Neuronal stem cell (in vitro differentiated cells): ENCODE results near the gene WWC2.

Source experiments
- DNase-seq: peaks from one replicate; pipeline ENCODE4 v3.0.0-alpha.2; 2013; ENCODE audit warnings: low spot score
- H2AFZ ChIP-seq: one replicate; pipeline ENCODE4 v1.6.1; 2013; ENCODE audit warnings: mild to moderate bottlenecking, low read length, inconsistent platforms
- H2AK5ac ChIP-seq: 2 replicates; pipeline ENCODE4 v1.6.1; 2013; ENCODE audit warnings: low read depth, mild to moderate bottlenecking, inconsistent platforms, low read length, moderate library complexity, mixed read lengths
- H2BK120ac ChIP-seq: 2 replicates; pipeline ENCODE4 v1.6.1; 2013; ENCODE audit warnings: low read depth, mild to moderate bottlenecking, inconsistent platforms, low read length, moderate library complexity, mixed read lengths
- H2BK12ac ChIP-seq: one replicate; pipeline ENCODE4 v1.6.1; 2013; ENCODE audit warnings: low read length, inconsistent platforms
- H2BK15ac ChIP-seq: 2 replicates; pipeline ENCODE4 v1.6.1; 2013; ENCODE audit warnings: mild to moderate bottlenecking, low read length, inconsistent platforms, mixed read lengths
- H2BK5ac ChIP-seq: one replicate; pipeline ENCODE4 v1.6.1; 2013; ENCODE audit warnings: inconsistent platforms, mild to moderate bottlenecking, low read length, moderate library complexity
- H3K14ac ChIP-seq: one replicate; pipeline ENCODE4 v1.6.1; 2013; ENCODE audit warnings: low read length, inconsistent platforms
- H3K18ac ChIP-seq: 2 replicates; pipeline ENCODE4 v1.6.1; 2013; ENCODE audit warnings: low read length, inconsistent platforms
- H3K23ac ChIP-seq: 2 replicates; pipeline ENCODE4 v1.6.1; 2013; ENCODE audit warnings: low read depth, mild to moderate bottlenecking, mixed read lengths, low read length, inconsistent platforms; ENCODE audit not compliant: poor library complexity
- H3K27ac ChIP-seq: replicated peaks from 3 replicates; pipeline ENCODE4 v1.5.1; 2013; ENCODE audit warnings: low read length, inconsistent platforms
- H3K27me3 ChIP-seq, 3 experiments: 2 replicates each; pipeline ENCODE4 v1.6.1; 2013; ENCODE audit warnings: low read length in 3 of 3, mild to moderate bottlenecking in 2 of 3, inconsistent platforms in 1 of 3, low read depth in 1 of 3, mixed read lengths in 1 of 3, moderate library complexity in 1 of 3; ENCODE audit not compliant: control insufficient read depth in 3 of 3, insufficient read depth in 3 of 3
- H3K36me3 ChIP-seq, 2 donors: replicated peaks in 1 of 2; 2 replicates each; pipeline ENCODE4 v1.6.1; 2013; ENCODE audit warnings: low read length in 2 of 2; ENCODE audit not compliant: control insufficient read depth in 2 of 2, insufficient read depth in 2 of 2
- H3K4ac ChIP-seq: 2 replicates; pipeline ENCODE4 v1.6.1; 2013; ENCODE audit warnings: inconsistent platforms, mild to moderate bottlenecking, low read length, moderate library complexity
- H3K4me1 ChIP-seq, 2 donors: 1 replicate in 1 of 2; 2 replicates in 1 of 2; pipeline ENCODE4 v1.6.1; 2013; ENCODE audit warnings: low read length in 2 of 2, low read depth in 1 of 2; ENCODE audit not compliant: control insufficient read depth in 2 of 2, insufficient read depth in 1 of 2
- H3K4me2 ChIP-seq: one replicate; pipeline ENCODE4 v1.6.1; 2013; ENCODE audit warnings: mild to moderate bottlenecking, low read length, inconsistent platforms; ENCODE audit not compliant: insufficient read depth, poor library complexity, severe bottlenecking
- H3K4me3 ChIP-seq, 2 donors: 2 replicates each; pipeline ENCODE4 v1.5.1; 2013; ENCODE audit warnings: low read length in 2 of 2, mild to moderate bottlenecking in 2 of 2, inconsistent platforms in 1 of 2, moderate library complexity in 1 of 2
- H3K79me1 ChIP-seq: one replicate; pipeline ENCODE4 v1.6.1; 2013; ENCODE audit warnings: low read depth, mild to moderate bottlenecking, inconsistent platforms, low read length, moderate library complexity
- H3K9ac ChIP-seq: one replicate; pipeline ENCODE4 v1.6.1; 2013; ENCODE audit warnings: mild to moderate bottlenecking, low read depth, low read length, inconsistent platforms; ENCODE audit not compliant: poor library complexity
- H3K9me3 ChIP-seq, 2 donors: replicated peaks in 1 of 2; 2 replicates each; pipeline versions ENCODE3 to v1.6.1; 2013; ENCODE audit warnings: low read length in 2 of 2, mild to moderate bottlenecking in 2 of 2, inconsistent platforms in 1 of 2, low read depth in 1 of 2, mixed read lengths in 1 of 2, moderate library complexity in 1 of 2; ENCODE audit not compliant: control insufficient read depth in 2 of 2, insufficient read depth in 1 of 2
- H4K8ac ChIP-seq: one replicate; pipeline ENCODE4 v1.6.1; 2013; ENCODE audit warnings: low read depth, mild to moderate bottlenecking, inconsistent platforms, low read length, moderate library complexity
- H4K91ac ChIP-seq: one replicate; pipeline ENCODE4 v1.6.1; 2013; ENCODE audit warnings: low read length, low read depth, mild to moderate bottlenecking, inconsistent platforms; ENCODE audit not compliant: poor library complexity
- WGBS, 2 donors: extraction: QIAGEN DNeasy Blood & Tissue Kit; methylation state at CpG; one replicate each; pipeline ENCODE4 v1.1.7; 2013; ENCODE audit warnings: missing lambda C conversion rate in 2 of 2, mixed read lengths in 1 of 2; ENCODE audit not compliant: insufficient read length in 2 of 2, insufficient replicate concordance in 1 of 2; ENCODE audit errors: extremely low coverage in 2 of 2; 5-methylcytosine and 5-hydroxymethylcytosine counted together

Gene WWC2

GRCh38 chr4:183165376-183165775, 66.3 kb downstream of the WWC2 start:
- no peaks in the 10 kb centered on the region for H3K36me3 ChIP-seq
- WGBS, 2 donors, result no CpG with 5 or more reads among the region's 1 CpG

GRCh38 chr4:183170894-183171293, 71.8 kb downstream of the WWC2 start:
- Histone ChIP-seq H2BK15ac (no peak overlapping the region), H2AFZ (no peak overlapping the region), H3K27ac (no peak overlapping the region), H4K8ac (no peak overlapping the region), H3K36me3 (no peaks in the 10 kb centered on the region), H4K91ac (no peak overlapping the region), H3K4me2 (no peak overlapping the region), H3K9ac (no peak overlapping the region), H2AK5ac (no peak overlapping the region), H3K27me3 (no peaks in the 10 kb centered on the region), H3K23ac (no peak overlapping the region), H2BK5ac (no peak overlapping the region), H3K14ac (no peak overlapping the region), H3K4me3 (no peak overlapping the region), H3K9me3 (no peaks in the 10 kb centered on the region), H3K4me1 (peaks cover 2 to 11% of the 10 kb centered on the region in 2 donors), H3K79me1 (no peaks in the 10 kb centered on the region), H3K4ac (no peak overlapping the region), H2BK12ac (no peak overlapping the region), H3K18ac (no peak overlapping the region), H2BK120ac (no peak overlapping the region)
- no peak for DNase-seq

More at GRCh38 chr4:183165376-183165775, 66.3 kb downstream of the WWC2 start:
- Histone ChIP-seq H2BK5ac (no peak overlapping the region), H3K4me3 (no peak overlapping the region), H3K14ac (no peak overlapping the region), H2BK15ac (no peak overlapping the region), H2BK120ac (no peak overlapping the region), H3K4me1 (peaks cover 4 to 6% of the 10 kb centered on the region in 2 donors), H3K4me2 (no peak overlapping the region), H3K27me3 (no peaks in the 10 kb centered on the region), H4K8ac (no peak overlapping the region), H3K79me1 (no peaks in the 10 kb centered on the region), H3K27ac (no peak overlapping the region), H4K91ac (no peak overlapping the region), H3K9me3 (no peaks in the 10 kb centered on the region), H3K18ac (no peak overlapping the region), H3K9ac (no peak overlapping the region), H3K4ac (no peak overlapping the region), H3K23ac (no peak overlapping the region), H2AFZ (no peak overlapping the region), H2BK12ac (no peak overlapping the region), H2AK5ac (no peak overlapping the region)
- no peak for DNase-seq

DNA sequence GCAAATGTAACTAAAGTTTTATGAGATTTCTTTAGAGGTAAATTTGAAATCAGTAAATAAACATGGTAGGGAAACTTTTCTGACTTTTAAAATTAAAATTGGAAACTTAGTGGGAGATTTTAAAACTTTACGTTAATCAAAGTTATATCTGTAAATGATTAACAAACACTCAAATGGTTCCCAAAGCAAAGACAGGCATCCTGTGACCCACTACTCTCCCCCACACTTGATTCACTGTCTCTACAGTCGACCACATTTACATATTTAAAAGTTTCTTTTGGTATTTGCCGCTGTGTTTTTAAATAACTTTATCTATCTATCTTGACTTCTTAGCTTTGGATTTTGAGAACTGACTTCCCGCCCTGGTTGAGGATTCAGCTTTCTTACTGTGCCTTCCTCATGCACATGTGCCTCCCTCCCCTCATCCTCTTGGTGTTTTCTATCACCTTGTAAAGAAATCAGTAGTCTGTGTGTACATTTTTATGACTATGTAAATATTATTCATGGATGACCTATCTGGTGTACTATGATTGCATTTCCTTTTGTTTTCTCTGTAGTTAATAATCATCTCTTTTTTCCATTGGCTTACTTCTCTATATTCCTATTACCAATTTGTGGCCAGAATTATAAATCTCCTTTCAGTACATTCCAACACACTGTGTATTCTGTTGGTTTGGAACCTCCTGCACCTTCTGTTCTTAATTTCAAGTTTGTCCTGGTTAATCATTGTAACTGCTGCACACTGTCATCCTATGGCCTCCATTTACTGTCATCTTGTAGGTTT, 72.6 kb downstream of the WWC2 start:
- H3K4me2 ChIP-seq, result no peak overlapping the region
- H3K23ac ChIP-seq, result no peak overlapping the region
- no peak overlapping the region for H3K27ac ChIP-seq
- no peak overlapping the region for H3K4me3 ChIP-seq
- H3K4me1 ChIP-seq, result peaks cover 2 to 11% of the 10 kb centered on the region in 2 donors
- WGBS, 2 donors, result no CpG with 5 or more reads among the region's 4 CpGs
- no peak overlapping the region for H2AK5ac ChIP-seq
- no peaks in the 10 kb centered on the region for H3K9me3 ChIP-seq
- DNase-seq, result no peak
- H2BK5ac ChIP-seq, result no peak overlapping the region
- H4K8ac ChIP-seq, result no peak overlapping the region
- H3K79me1 ChIP-seq, result no peaks in the 10 kb centered on the region
- H3K4ac ChIP-seq, result no peak overlapping the region
- H2BK120ac ChIP-seq, result no peak overlapping the region
- no peak overlapping the region for H4K91ac ChIP-seq
- H2BK12ac ChIP-seq, result no peak overlapping the region
- no peak overlapping the region for H2BK15ac ChIP-seq
- no peak overlapping the region for H3K14ac ChIP-seq
- no peak overlapping the region for H3K18ac ChIP-seq
- no peaks in the 10 kb centered on the region for H3K36me3 ChIP-seq
- no peak overlapping the region for H3K9ac ChIP-seq
- H2AFZ ChIP-seq, result no peak overlapping the region
- H3K27me3 ChIP-seq, result no peaks in the 10 kb centered on the region

GRCh38 chr4:183172881-183173280, 73.8 kb downstream of the WWC2 start:
- no CpG with 5 or more reads among the region's 1 CpG for WGBS, 2 donors

More at GRCh38 chr4:183172881-183173280, 73.8 kb downstream of the WWC2 start:
- H3K9me3 ChIP-seq, result no peaks in the 10 kb centered on the region
- H3K36me3 ChIP-seq, result no peaks in the 10 kb centered on the region
- no peak overlapping the region for H2BK120ac ChIP-seq
- no peak overlapping the region for H3K14ac ChIP-seq
- H2BK5ac ChIP-seq, result no peak overlapping the region
- DNase-seq, result no peak
- H2AFZ ChIP-seq, result no peak overlapping the region
- peaks cover 2 to 11% of the 10 kb centered on the region in 2 donors for H3K4me1 ChIP-seq
- no peak overlapping the region for H2BK15ac ChIP-seq
- no peak overlapping the region for H3K4me3 ChIP-seq
- no peak overlapping the region for H2AK5ac ChIP-seq
- H3K4ac ChIP-seq, result no peak overlapping the region
- no peak overlapping the region for H3K9ac ChIP-seq
- H3K79me1 ChIP-seq, result no peaks in the 10 kb centered on the region
- no peak overlapping the region for H4K8ac ChIP-seq
- no peak overlapping the region for H4K91ac ChIP-seq
- no peak overlapping the region for H3K27ac ChIP-seq
- no peak overlapping the region for H3K23ac ChIP-seq
- no peak overlapping the region for H3K4me2 ChIP-seq
- H2BK12ac ChIP-seq, result no peak overlapping the region
- no peaks in the 10 kb centered on the region for H3K27me3 ChIP-seq
- H3K18ac ChIP-seq, result no peak overlapping the region
